Epithelial cell of proximal tubule (primary cell): ENCODE data around the gene SIMC1. TPM values are rescaled to one million over a fixed set of nuclear protein-coding genes. Genes with fewer than 3 reads are reported as not detected.
A peak's percentile ranks its signal among the peaks of the same experiment; 100 is the strongest.

Experiments used
- DNase-seq: peaks from one replicate; pipeline ENCODE4 v3.0.0-alpha.2; 2011; ENCODE audit warnings: low read depth
- H3K4me3 ChIP-seq: 2 replicates; pipeline ENCODE4 v1.5.1; 2011; ENCODE audit warnings: low read depth, mild to moderate bottlenecking, low read length
- total RNA-seq: library from RNA; depleted of rRNA; stranded (reverse); fragments of >200 nt; gene quantifications from 2 replicates; pipeline ENCODE4 v1.2.3, GENCODE V29; 2015
- TF ChIP-seq, protein P1 (sequence below): conservative IDR thresholded peaks from 2 replicates; pipeline ENCODE4 v1.5.1; 2012; ENCODE audit warnings: low read depth, mild to moderate bottlenecking, low read length

SIMC1 gene
- total RNA-seq, 1 donor from 2014 or later: 12.2 TPM

DNA sequence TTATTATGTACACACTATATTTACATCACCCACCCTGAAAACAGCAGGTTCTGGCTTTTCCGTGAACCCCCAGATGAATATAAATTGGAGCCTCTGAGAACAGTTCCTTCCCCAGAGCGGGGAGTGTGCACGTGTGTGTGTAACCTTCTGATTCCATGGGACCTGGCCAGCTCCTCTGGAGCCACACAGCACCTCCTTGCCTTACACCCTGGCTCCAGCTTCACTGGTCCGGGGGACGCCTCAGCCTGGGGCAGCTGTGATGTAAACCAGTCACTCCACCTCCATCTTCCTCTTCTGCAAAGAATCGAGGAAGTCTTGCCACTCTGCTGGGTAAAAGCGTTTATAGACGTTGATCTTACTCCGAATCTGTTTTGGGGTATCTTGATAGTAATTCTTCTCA is 145.7 kb downstream of the SIMC1 start:
- DNase-seq: no peak

DNA sequence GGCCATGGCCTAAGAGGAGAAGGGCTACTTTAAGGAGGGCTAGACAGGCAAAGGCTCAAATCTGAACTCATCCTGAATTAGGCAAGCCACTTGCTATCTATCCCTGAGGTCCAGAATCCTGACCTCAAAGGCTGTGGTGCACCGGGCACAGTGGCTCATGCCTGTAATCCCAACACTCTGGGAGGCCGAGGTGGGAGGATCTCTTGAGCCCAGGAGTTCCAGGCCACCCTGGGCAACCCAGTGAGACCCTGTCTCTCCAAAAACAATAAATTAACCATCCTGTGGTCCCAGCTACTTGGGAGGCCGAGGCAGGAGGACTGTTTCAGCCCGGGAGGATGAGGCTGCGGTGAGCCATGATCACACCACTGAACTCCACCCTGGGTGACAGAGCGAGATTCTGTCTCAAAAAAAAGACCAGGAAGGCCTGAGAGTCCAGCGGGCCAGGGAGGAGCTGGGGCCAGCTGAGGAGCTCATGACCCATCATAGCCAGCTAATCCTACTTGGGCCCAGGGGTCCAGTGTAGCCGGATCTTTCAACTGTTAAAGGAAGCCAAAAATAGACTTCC is 146.2 kb downstream of the SIMC1 start:
- no peak overlapping the region for H3K4me3 ChIP-seq
- TF ChIP-seq, protein P1, sequence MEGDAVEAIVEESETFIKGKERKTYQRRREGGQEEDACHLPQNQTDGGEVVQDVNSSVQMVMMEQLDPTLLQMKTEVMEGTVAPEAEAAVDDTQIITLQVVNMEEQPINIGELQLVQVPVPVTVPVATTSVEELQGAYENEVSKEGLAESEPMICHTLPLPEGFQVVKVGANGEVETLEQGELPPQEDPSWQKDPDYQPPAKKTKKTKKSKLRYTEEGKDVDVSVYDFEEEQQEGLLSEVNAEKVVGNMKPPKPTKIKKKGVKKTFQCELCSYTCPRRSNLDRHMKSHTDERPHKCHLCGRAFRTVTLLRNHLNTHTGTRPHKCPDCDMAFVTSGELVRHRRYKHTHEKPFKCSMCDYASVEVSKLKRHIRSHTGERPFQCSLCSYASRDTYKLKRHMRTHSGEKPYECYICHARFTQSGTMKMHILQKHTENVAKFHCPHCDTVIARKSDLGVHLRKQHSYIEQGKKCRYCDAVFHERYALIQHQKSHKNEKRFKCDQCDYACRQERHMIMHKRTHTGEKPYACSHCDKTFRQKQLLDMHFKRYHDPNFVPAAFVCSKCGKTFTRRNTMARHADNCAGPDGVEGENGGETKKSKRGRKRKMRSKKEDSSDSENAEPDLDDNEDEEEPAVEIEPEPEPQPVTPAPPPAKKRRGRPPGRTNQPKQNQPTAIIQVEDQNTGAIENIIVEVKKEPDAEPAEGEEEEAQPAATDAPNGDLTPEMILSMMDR: no peak
- DNase-seq: no peak

More for the DNA sequence above, 145.7 kb downstream of the SIMC1 start:
- TF ChIP-seq, protein P1: no peak
- no peak overlapping the region for H3K4me3 ChIP-seq

DNA sequence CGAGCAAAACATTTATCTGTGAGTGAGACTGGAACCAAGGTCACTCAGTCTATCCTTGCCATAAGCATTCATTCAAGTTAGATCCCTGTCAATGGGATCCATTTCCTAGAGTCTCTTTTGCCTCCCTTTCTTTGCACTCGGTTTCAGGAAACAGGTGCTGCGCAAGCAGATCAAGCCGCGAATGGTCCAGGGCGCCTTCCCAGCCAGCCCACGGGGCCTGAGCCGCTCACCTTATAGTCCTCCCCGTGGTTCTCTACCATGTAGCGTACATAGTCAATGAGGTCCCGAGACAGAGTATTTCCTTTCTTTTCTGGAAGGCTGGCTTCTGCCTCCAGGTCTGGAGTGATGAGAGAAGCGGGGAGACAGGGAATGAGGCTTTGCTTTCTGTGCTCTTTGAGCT is 146.8 kb downstream of the SIMC1 start:
- no peak for DNase-seq
- H3K4me3 ChIP-seq: no peak overlapping the region
- TF ChIP-seq, protein P1: no peak

DNA sequence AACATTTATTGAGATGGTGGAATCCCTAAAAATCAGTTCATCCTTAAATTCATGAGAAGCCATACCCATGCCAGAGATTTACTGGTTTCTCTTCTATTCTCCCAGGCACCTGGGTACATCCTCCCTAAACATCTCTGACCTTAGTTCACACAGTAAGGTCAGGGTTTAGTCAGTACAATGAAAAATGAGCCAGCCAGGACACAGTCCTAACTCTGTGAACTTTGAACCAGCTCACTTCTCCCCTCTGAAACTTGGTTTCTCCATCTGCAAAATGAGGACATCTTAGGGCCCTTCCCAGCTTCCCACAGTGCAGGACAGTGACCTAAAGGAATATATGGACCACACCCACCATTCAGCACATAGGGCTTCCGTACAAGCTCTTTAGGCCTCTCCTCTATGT is 148.3 kb downstream of the SIMC1 start:
- peak overlapping the region; percentile 1 for H3K4me3 ChIP-seq
- no peak for DNase-seq

DNA sequence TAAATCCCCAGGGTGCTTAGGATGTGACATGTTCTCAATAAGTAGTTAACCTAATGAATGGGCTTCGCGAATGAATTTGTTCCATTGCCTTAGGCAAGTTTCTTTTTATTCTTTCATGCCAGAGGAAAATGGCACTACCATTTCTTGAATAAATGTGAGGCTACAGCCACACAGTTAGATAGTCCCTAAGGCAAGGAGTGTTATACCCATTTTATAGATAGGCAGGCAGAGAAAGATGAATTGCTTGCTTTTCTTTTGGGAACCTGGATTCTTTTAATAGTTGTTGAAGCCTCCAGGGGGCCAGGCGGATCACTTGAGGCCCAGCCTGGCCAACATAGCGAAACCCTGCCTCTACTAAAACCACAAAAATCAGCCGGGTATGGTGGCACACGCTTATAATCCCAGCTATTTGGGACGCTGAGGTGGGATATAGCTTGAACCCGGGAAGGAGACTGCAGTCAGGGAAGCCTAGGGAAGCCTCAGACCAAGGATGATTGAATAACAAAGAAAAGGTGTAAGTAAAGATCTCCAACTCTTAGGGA is 149.2 kb downstream of the SIMC1 start:
- H3K4me3 ChIP-seq: peak overlapping the region; percentile 99
- TF ChIP-seq, protein P1: peak; percentile 2
- no peak for DNase-seq

More for the DNA sequence above, 148.3 kb downstream of the SIMC1 start:
- TF ChIP-seq, protein P1: no peak

DNA sequence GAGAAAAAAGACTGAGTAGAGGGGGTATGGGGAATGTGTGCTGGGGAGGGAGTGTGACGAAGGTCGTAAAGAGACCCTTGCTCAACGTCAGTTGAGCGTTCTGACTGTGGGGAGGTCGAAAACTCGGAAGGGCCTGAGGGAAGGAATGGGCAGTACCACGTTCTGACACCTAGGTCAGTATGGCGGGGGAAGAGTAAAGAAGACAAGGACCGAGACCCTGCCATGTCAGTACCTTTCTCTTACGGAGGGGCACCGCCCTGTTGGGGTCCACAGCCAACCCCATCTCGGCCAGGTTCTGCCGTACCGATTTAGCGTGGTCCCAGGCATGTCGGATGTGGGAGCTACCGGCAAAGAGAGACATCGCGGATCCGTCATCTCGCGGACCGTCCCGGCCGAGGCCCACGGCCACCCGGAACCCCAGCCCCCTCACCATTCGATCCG is 149.8 kb downstream of the SIMC1 start:
- no peak for DNase-seq
- TF ChIP-seq, protein P1: no peak
- peak overlapping the region; percentile 99 for H3K4me3 ChIP-seq
